GM19372 (cell line): ENCODE measurements around the gene PCNA.

Source experiments
- ATAC-seq: cut with Tn5 transposase; IDR thresholded peaks from one replicate; pipeline ENCODE4 v1.9.1; 2021; ENCODE audit warnings: mild to moderate bottlenecking, low read depth, moderate library complexity; ENCODE audit not compliant: unreplicated experiment

Gene PCNA

DNA sequence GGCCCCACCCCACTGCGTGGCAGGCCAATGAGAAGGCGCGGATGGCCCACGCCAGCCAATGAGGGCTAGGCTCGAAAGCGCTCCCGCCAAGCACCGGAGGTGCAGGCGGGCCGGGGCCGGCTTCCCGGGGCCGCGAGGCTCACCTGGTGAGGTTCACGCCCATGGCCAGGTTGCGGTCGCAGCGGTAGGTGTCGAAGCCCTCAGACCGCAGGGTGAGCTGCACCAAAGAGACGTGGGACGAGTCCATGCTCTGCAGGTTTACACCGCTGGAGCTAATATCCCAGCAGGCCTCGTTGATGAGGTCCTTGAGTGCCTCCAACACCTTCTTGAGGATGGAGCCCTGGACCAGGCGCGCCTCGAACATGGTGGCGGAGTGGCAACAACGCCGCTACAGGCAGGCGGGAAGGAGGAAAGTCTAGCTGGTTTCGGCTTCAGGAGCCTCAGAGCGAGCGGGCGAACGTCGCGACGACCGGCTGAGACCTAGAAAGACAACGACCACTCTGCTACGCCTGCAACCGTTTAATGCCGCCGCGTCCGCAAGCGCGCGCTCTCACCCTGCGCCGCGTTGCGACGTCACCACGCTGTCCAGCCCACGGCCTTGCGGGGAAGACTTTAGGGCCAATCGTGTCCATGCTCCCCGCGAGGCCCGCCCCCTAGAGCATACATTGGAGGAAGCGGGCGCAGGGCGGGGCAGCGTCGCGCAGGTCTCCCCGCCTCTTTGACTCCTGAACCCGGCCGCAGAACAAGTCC, at the start of gene PCNA:
Gene PCNA, minus strand, starts transcription at position 524 of the 750 bp plus-strand sequence. Its CDS starts 160 bp downstream, at position 364.
- peak; percentile 86 for ATAC-seq

- ATAC-seq, result no peak
Measured at GRCh38 chr20:5168651-5169396, 49.1 kb upstream of the PCNA start.

GRCh38 chr20:5164645-5165625, 45.2 kb upstream of the PCNA start:
- no peak for ATAC-seq

- ATAC-seq, result no peak
Measured at GRCh38 chr20:5161536-5162164, 41.9 kb upstream of the PCNA start.

GRCh38 chr20:5160882-5161281, 41.1 kb upstream of the PCNA start:
- ATAC-seq, result no peak

DNA sequence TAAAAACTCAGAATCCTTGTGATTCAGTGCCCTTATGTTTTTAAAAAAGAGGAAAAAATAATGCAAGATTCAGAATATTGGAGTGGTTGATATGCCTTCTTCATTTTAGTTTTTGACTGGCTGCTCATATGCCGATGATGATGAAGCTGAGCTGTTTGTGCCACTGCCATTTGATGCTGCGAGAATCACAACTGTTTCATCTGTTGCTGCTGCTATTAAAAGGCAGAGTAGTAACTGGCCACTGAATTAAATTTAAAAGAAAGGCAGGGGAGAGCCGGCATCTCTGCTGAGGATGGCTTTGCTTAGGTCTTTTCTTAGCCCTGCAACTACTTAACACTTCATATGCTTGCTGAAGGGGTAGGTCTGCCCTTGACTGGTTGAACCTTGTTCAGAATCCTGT, 40.2 kb upstream of the PCNA start:
- no peak for ATAC-seq

- ATAC-seq, result no peak
Measured at GRCh38 chr20:5156675-5157448, 37.1 kb upstream of the PCNA start.

- no peak for ATAC-seq
Measured at GRCh38 chr20:5155404-5155803, 35.6 kb upstream of the PCNA start.

DNA sequence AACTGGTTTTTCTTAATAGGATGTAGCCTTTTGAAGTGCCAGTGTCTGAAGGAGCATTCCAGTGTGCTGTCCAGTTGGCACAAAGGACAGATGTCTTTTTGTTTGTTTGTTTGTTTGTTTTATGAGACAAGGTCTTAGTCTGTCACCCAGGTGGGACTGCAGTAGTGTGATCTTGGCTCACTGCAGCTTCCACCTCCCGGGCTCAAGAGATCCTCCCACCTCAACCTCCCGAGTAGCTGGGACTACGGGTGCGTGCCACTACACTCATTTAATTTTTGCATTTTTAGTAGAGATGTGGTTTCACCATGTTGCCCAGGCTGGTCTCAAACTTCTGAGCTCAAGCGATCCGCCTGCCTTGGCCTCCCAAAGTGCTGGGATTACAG, 34.8 kb upstream of the PCNA start:
- ATAC-seq, result no peak

DNA sequence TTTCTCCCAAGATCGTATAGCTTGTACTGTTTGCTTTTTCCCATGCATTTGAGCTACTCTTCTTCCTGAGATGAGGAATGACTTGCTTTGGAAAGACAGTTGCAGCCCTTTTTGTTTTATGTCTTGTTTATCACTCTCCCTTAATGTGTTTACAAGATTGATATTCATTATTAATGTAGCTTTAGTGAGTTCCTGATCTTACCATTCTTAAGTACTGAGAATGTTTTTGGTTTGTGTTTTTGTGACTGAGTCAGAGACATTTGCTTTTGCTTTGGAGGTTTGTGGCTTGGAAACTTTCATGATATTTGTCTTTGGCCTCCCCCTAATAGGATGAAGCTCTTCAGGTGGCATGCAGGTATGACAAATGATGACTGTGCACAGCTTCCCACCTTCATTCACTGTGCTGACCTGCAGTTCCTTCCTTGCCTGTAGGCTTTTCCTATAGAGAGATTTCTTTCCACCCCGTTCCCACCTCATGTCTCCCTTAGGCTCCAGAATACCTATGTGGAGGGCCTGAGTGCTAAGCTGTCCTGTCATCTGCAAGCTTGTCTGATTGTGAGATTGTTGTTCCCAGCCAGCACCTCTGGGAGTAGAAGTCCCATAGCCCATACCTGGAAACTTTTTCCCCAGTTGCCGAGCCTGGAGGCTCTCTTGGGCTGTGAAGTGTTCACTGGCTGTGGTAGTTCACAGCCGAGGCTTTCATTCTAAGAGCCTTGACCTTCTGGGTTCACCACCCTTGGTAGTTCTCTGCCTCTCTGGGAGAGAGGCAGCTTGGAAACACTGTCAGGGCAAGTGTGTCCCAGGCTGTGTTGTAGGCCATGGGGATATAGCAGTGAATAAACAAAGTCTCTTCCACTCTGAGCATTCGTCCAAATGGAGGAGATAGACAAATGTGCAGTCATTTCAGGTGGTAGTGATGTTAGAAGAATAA, 34.1 kb upstream of the PCNA start:
- no peak for ATAC-seq

- ATAC-seq, result no peak
Measured at GRCh38 chr20:5153152-5153467, 33.4 kb upstream of the PCNA start.

DNA sequence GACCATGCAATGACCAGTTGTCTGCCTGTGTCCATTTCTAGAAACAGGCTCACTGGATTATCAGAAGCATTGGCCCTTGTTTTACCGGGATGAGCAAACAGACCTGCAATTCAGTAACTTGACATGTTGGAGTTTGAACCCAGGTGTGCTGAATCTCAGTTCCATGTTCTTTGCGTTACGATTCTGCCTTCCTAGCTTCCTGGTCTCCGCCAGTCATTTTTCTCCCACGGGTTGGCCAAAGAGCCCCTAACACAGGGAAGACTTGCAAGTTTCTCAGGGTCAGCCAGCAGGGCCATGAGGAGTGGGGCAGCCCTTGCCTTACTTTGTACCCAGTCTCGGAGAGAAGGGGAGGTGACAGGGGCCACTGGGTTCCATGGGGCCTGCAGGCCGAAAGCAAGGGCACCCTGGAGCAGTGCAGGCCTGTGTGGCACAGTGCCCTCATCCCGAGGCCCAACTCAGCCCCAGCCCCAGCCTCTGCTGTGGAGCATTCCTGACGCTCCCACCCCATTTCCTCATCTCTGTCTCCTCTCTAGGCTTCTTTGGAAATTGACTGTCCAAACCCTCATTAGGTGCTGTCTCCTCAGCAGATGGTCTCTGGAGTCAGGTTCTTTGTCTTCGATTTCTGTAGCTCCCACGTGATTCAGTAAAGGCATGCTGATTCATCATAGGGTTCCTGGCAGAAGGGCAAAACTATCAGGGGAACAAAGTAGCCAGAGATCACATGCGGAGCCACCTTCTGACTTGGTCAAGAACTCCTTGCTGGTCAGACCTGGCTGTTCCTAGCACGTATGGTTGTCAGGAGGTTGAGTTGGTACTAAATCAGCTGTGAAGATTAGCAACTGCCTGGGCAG, 30.7 kb upstream of the PCNA start:
- ATAC-seq, result no peak

GRCh38 chr20:5149892-5150225, 30.1 kb upstream of the PCNA start:
- no peak for ATAC-seq

GRCh38 chr20:5148581-5148980, 28.8 kb upstream of the PCNA start:
- ATAC-seq, result no peak

- ATAC-seq, result no peak
Measured at GRCh38 chr20:5146871-5147592, 27.3 kb upstream of the PCNA start.

GRCh38 chr20:5146099-5146668, 26.4 kb upstream of the PCNA start:
- ATAC-seq, result no peak
